Heart left ventricle (tissue), 13 donors: ENCODE data around the gene MSRB2.

Experiments
- POLR2A ChIP-seq, 2 donors: fragments of 450-650 bp; IDR thresholded peaks; one replicate each; pipeline ENCODE4 v1.6.1; 2017; ENCODE audit warnings: antibody characterized with exemption in 2 of 2, mild to moderate bottlenecking in 2 of 2, moderate library complexity in 2 of 2
- TF ChIP-seq, protein P1 (sequence below), 12 donors: fragments of 200-600 bp; sonication (generic) in 4 of 12; IDR thresholded peaks; one replicate each; pipeline versions ENCODE4 v1.5.0 to v1.8.0; 2018 to 2022; ENCODE audit warnings: antibody characterized with exemption in 12 of 12, mild to moderate bottlenecking in 5 of 12
- donor health status: ischemic (EF 13 %, LVEDD 7.1; RV severe dilation, severe dysfunction).
- donor health status: DM: no; HTN: yes; CAD: no.
- donor health status: DM: no; HTN: no; CAD: no.
- donor health status: ischemic (EF 25% LVEDD 6.9; RV normal size, moderate dysfunction).
- donor health status: ischemic (EF 25% LVEDD 5.7; RV mildly dilated, moderate dysfunction).
- donor health status: ischemic (EF 35%, LVEDD 5.7; RV mildly dilated, moderate dysfunction).
- donor health status: nonischemic (EF 11% LVEDD 7.7; RV severe dilation, severe dysfunction).
- donor health status: DM: yes; HTN: yes; CAD: no.
- donor health status: PGD.
- donor health status: ischemic (EF 29% LVEDD 5.4; RV normal size, mild dysfunction).
- donor health status: nonischemic (EF 23%, LVEDD 6.1; RV moderate dilation, normal function).

DNA sequence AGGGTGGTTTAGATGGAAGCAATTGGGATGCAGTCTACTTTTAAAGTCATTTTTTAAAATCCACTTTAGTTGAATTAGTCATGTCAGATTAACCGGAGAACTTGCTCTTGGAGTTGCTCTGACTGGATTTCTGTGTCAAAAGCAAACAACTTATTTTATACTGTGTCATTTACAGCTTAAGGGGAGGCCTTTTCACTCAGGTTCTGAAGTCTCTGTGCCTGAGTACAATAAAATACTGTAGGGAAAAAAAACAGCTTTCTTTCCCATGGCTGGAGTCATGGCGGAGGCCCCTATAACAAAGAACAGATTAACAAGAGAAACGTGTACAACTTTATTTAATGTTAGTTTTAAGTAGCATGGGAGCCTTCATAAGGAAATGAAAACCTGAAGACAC is 39.2 kb upstream of the MSRB2 start:
- TF ChIP-seq, protein P1, sequence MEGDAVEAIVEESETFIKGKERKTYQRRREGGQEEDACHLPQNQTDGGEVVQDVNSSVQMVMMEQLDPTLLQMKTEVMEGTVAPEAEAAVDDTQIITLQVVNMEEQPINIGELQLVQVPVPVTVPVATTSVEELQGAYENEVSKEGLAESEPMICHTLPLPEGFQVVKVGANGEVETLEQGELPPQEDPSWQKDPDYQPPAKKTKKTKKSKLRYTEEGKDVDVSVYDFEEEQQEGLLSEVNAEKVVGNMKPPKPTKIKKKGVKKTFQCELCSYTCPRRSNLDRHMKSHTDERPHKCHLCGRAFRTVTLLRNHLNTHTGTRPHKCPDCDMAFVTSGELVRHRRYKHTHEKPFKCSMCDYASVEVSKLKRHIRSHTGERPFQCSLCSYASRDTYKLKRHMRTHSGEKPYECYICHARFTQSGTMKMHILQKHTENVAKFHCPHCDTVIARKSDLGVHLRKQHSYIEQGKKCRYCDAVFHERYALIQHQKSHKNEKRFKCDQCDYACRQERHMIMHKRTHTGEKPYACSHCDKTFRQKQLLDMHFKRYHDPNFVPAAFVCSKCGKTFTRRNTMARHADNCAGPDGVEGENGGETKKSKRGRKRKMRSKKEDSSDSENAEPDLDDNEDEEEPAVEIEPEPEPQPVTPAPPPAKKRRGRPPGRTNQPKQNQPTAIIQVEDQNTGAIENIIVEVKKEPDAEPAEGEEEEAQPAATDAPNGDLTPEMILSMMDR (IDR thresholded peaks at IDR 0.05): no peak
- no peak for TF ChIP-seq POLR2A (IDR thresholded peaks at IDR 0.05)
